Activated gamma-delta T cell (primary cell): ENCODE measurements around the gene MBNL3.
"Not testable (repeated sequence)": the region's sequence is repeated elsewhere in the genome, so short reads cannot be mapped to it uniquely, and the experiment has no call there.

Experiments
- DNase-seq: peaks from one replicate; lab custom pipeline; 2025; lab: John Stamatoyannopoulos, UW

MBNL3 gene

DNA sequence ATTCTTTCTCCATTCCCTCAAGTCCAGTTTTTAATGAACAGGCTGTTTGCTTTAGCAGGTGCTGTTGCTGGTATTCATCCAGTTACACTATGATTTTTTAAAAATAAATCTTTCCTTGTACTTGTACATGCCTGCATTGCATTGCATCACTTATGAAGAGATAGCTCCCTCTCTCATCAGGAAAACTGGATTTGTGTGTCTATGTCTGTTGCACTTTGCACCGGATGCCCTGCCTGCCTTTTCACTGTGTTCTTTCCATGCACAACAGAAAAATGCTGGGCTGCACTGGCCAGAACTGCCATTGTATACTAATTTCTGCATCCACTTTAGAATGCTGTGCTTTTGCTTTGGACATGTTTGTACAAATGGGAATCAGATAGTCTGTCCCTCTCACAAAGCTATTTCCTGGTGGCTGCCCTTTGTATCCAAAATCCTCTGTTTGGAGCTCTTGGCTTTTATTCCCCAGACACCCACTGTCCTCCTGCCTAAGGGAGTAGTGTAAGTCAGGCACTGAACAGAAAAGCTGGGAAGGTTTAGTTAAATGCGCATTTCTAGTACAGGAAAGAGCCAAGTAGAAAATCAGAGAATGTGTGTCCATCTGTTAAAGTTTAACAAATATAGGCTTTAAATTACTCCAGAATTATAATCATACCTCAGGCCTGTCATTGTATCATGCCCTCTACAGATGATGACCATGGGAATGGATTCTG, 119.1 kb downstream of the MBNL3 start:
- no peak for DNase-seq

DNA sequence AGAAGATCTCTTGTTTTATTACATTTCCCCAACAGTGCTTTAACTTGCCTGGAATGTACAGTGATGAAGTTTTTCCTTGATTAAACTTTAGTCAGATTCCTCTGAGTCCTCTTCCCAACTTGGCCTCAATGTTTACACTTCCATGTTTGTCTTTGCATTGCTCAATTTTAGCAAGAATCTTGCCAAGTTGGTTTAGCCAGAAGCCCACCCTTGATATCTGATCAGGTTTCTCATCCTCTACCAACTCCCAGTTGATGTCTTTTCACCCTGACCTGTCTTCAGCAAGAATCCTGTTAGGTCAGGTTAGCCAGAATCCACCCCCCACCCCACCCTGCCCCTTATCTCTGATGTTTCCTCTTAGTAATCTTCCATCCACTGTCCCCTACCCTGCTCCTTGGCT, 120.9 kb downstream of the MBNL3 start:
- DNase-seq: no peak

DNA sequence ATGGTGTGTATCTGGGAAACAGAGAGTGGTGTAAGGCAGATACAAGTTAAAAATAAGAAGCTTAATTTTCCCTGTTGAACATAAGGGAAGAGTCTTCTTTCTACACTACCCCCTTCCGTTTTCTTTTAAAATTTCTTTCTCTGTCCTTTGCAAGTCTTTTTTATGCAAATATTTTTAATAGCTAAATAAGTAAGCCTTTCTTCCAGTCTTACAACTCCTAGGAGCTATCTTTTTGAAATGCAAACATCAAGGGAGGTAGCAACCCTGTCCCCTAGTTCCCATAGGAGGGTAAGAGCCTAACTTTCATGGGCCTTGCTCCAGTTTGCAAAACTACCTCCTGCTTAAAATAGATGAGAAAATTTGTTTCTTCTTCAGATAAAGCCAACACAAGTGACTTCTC, 121.5 kb downstream of the MBNL3 start:
- DNase-seq: no peak

DNA sequence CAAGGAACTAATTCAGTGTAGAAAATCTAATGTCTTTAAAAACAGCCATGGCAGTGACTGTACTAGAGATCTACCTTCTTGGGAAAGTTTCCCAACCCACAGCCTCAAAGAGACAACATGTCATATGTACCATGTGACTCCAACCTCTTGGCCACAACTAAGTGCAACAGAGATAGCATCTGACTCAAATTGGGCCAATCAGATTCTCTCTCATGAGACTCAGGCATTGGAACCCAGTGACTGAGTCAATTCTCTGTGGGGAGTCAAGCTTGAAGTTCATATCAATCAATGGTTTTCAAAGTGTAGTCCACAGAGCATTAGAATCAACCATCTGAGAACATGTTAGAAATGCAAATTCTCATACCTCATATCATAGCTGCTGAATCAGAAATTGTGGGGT, 123.3 kb downstream of the MBNL3 start:
- DNase-seq: no peak

DNA sequence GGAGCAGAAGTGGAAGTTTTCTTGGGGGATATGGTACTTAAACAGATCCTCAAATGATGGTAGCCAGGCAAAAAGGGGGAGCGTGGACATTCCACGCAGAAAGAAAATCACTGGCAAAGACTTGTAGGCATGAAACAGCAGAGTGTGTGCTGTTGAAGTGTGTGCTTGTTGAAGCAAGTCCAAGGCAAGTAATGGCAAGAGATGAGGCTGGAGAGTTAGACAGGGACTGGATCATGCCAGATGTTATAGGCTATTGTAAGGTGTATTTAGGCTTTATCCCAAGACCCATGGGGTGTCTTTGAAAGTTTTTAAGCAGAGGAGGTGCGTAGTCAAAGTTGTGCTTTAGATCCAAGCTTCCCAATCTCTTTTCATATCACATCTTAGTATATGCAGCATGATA, 124.5 kb downstream of the MBNL3 start:
- no peak for DNase-seq

DNA sequence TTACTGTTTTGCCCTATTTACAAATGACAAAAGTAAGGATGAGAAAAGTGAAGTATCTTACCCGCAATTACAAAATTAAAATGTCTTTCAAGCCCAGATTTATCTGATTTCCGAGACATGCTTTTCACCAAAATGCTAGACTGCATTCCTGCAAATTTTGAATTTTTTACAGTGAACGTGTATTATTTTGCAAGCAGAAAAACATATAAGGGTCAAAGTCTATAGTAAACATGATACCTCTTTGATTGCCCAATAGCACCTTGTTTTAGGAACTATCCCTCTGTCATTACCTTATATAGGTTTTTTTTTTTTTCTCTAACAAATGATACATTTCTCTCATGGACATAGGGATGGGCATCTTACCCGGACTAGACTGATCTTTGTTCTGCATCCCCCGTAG, 135.4 kb downstream of the MBNL3 start:
- no peak for DNase-seq

DNA sequence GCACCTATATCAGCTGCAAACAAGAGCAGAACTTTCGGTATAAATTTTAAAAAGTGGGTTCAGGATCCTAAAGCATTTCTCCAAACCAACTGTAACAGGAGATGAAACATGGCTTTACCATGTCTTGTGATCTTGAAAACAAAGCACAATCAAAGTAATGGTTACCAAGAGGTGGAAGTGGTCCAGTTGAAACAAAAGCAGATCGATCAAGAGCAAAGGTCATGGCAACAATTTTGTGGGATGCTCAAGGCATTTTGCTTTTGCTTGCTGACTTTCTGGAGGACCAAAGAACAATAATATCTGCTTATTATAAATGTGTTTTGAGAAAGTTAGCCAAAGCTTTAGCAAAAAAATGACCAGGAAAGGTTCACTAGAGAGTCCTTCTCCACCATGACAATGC, 152.7 kb downstream of the MBNL3 start:
- no peak for DNase-seq

DNA sequence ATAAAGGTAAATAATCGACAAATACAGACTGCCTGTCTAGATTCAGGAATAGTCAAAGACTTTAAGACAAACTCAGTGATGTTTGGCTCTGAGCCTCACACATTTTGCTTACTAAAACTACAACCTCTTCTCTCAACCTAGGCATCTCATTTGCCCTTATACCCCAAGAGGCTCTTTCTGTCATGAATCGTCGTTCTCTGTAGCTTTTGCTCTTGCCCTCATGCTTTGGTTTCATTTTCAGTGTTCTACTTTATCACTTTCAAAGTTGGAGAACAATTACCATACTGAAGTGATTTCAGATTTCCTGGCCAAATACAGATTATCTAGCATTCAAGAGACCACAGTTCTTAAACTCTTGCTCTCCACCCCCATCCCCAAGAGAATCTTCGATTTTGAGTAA, 155.5 kb downstream of the MBNL3 start:
- DNase-seq: no peak

DNA sequence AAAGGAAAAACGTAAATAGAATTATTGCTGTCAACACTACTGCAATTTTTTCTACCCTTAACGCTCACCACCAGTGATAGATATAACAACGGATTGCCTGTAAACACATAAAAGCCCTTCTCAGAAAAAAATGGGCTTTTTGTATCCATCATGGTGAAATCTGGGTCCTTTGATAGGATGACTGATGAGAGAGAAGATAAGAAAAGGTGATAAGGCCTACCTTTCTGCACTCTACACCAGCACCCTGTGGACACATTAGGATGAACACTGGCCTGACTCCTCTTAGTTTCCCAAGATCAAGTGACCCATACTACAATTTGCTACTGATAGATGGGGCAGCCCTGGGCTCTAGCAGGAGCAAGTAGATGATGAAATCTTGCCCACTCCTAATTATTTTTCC, 157.3 kb downstream of the MBNL3 start:
- DNase-seq: no peak

DNA sequence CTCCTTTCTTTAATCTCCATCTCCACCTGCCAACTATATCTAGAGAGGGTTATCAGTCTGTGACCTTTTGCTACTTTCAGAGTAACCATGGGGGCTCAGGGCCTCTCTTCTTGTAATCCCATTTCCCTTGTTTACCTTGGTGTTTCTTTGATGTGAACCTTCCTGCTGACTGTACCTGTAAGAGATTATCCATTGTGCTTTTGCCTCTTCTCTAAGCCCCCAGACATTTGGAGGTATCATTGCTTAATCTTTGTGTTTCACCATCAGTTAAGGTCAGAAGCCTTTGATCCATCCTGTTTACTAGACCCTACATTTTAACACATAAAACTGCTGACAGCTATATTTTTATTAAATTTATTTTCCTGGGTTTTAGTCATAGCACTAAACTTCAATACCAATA, 157.8 kb downstream of the MBNL3 start:
- no peak for DNase-seq

DNA sequence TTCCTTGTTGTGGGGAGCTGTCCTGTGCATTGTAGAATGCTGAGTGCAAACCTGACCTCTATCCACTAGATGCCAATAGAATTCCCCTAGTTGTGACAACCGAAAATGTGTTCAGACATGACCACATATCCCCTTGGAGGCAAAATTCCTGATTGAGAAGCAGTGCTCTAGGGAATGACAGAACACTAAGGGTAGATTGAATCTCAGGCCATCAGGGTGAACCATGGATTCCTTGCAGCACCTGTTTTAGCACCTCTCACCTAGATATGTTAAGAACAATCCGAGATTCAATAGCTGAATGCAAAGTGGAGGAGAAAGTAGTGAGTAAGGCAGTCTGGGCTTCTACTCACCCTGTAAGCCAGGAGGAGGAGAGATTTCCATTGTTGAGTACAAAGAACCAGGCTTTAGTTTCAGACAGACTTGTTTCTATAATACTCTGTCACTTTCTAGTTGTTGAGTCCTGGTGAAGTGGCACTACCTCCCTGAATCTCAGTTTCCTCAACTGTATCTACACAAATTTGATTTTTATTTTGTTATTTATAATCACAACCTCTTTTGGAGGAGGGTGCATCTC, 158.6 kb downstream of the MBNL3 start:
- no peak for DNase-seq

DNA sequence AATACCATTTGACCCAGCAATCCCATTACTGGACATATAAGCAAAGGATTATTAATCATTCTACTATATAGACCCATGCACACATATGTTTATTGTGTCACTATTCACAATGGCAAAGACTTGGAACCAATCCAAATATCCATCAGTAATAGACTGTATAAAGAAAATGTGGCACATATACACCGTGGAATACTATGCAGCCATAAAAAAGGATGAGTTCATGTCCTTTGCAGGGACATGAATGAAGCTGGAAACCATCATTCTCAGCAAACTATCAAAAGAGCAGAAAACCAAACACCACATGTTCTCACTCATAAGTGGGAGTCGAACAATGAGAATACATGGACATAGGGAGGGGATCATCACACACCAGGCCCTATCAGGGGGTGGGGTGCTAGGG, 161.9 kb downstream of the MBNL3 start:
- DNase-seq: not testable (repeated sequence)
